ENCODE measurements around the gene USP2. TPM values are rescaled to one million over a fixed set of nuclear protein-coding genes. Genes with fewer than 3 reads are reported as not detected.

The USP2 gene
- total RNA-seq, 4 donors from 2014 or later: 4.6 to 10.0 (median 6.6) TPM

DNA sequence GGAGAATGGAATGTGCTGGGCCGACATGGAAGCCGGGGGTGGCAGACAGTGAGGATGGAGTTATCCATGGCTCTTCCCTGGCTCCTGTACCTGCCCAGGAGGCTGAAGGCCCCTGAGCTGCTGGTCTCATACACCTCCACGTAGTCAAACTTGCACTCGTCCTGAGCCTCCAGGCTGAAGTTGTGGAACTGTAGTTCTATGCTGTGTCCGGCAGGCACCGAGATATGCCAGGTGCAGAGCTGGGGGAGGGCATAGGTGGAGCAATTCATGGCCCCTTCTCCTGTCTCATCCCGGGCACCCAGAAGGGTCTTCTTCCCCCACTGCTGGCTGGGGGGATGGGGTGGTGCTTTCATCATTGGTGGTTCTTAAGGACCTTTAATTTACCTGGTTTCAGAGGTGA, 37.8 kb downstream of the USP2 start:
- Histone ChIP-seq H3K4me3 (no peak overlapping the region), H3K36me3 (no peaks in the 10 kb centered on the region), H3K27ac (no peak overlapping the region), H3K4me1 (peaks cover 0 to 34% (median 18%) of the 10 kb centered on the region in 3 donors), H3K27me3 (no peaks in the 10 kb centered on the region), H3K9me3 (no peaks in the 10 kb centered on the region)
- TF ChIP-seq CTCF (IDR thresholded peaks at IDR 0.05): no peak
- no peak for TF ChIP-seq EP300 (IDR thresholded peaks at IDR 0.05)
- TF ChIP-seq POLR2A (IDR thresholded peaks at IDR 0.05): no peak
- TF ChIP-seq POLR2AphosphoS5 (IDR thresholded peaks at IDR 0.05): no peak
- ATAC-seq: no peak
- 73 to 95% methylated on average over 2 of the region's 7 CpGs for WGBS, 2 donors (ENCODE audit: low coverage in 1 of 2)

DNA sequence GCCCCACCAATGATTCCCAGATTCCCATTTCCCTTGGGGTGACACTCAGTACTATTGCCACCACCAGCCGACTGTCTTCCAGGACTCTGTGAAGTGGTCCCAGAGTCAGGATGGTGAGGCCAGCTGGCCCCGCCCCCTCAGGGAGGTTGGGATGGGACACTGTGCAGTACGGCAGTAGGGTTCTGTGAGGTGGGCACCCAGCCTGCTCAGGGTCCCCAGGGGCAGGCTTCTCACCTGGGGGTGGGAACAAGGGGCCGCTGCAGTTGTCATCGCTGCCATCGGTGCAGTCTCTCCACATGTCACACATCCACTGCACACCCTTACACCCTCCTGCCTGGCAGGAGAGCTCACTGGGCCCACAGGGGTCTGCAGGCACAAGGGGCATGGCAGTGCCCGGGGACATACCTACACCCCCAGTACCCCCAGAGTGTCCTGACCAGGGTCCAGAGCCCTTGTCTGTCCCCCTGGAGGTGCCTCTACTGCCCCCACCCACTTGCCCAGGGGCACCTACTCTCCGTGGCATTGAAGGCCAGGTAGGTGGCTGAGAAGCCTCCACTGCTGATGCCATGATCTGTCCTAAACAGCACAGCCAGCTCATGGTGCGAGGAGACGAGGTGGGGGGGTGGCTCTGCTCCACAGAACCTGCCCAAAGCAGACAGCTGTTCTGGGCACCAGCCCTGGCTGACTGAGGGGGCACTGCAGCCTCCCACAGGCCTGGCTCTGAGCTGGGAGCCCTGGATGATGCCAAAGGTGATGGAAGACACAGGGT, 38.9 kb downstream of the USP2 start:
- Histone ChIP-seq H3K36me3 (no peaks in the 10 kb centered on the region), H3K27ac (no peak overlapping the region), H3K9me3 (no peaks in the 10 kb centered on the region), H3K27me3 (no peaks in the 10 kb centered on the region), H3K4me1 (peaks cover 0 to 45% (median 30%) of the 10 kb centered on the region in 3 donors), H3K4me3 (no peak overlapping the region)
- no peak for ATAC-seq
- no peak for TF ChIP-seq POLR2AphosphoS5 (IDR thresholded peaks at IDR 0.05)
- WGBS, 2 donors (ENCODE audit: low coverage in 1 of 2): no CpG with 5 or more reads among the region's 10 CpGs

DNA sequence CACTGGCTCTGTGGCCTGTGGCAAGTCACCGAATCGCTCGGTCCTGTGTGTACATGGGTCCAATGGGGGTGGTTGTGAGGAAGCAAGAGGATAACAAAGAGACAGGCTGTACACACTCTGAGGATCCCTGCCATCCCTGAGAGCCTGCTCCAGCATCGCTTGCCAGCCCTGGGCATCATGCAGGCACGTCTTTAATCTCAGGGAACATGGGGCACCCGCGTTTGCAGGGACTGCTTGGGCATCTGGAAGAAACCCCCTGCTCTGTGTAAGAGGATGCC, 39.5 kb downstream of the USP2 start:
- H3K4me1 ChIP-seq: peaks cover 0 to 51% (median 33%) of the 10 kb centered on the region in 3 donors
- H3K36me3 ChIP-seq: peaks cover 0 to 3% of the 10 kb centered on the region in 2 donors
- H3K27me3 ChIP-seq: no peaks in the 10 kb centered on the region
- TF ChIP-seq POLR2A (IDR thresholded peaks at IDR 0.05): no peak
- WGBS, 2 donors (ENCODE audit: low coverage in 1 of 2): 60 to 77% methylated on average over 2 to 4 of the region's 7 CpGs
- H3K9me3 ChIP-seq: no peaks in the 10 kb centered on the region
- H3K4me3 ChIP-seq: no peak overlapping the region
- no peak for ATAC-seq
- no peak overlapping the region for H3K27ac ChIP-seq

GRCh38 chr11:119341222-119342022, 40.1 kb downstream of the USP2 start:
- 43 to 54% methylated on average over 3 to 5 of the region's 16 CpGs for WGBS, 2 donors (ENCODE audit: low coverage in 1 of 2)
- peaks cover 0 to 9% of the 10 kb centered on the region in 2 donors for H3K36me3 ChIP-seq
- H3K27me3 ChIP-seq: no peaks in the 10 kb centered on the region
- TF ChIP-seq CTCF (IDR thresholded peaks at IDR 0.05) (no peak), EP300 (IDR thresholded peaks at IDR 0.05) (no peak), POLR2AphosphoS5 (IDR thresholded peaks at IDR 0.05) (no peak), POLR2A (IDR thresholded peaks at IDR 0.05) (no peak)
- no peaks in the 10 kb centered on the region for H3K9me3 ChIP-seq
- peaks cover 0 to 57% (median 33%) of the 10 kb centered on the region in 3 donors for H3K4me1 ChIP-seq
- ATAC-seq: no peak
- peak overlapping the region in 3 of 4 donors; percentile 85 to 92 (median 88) for H3K27ac ChIP-seq
- peak overlapping the region in 1 of 2 donors; percentile 80 for H3K4me3 ChIP-seq

- H3K9me3 ChIP-seq: no peaks in the 10 kb centered on the region
- TF ChIP-seq EP300 (IDR thresholded peaks at IDR 0.05) (no peak), POLR2AphosphoS5 (IDR thresholded peaks at IDR 0.05) (peak; percentile 34)
Measured at GRCh38 chr11:119340335-119341221, 40.9 kb downstream of the USP2 start, which contains the start of gene C1QTNF5. C1QTNF5 (minus strand) TSS chr11:119340883; CDS start chr11:119340397, 486 bp downstream.

More at GRCh38 chr11:119340335-119341221, 40.9 kb downstream of the USP2 start, which contains the start of gene C1QTNF5:
- 15 to 20% methylated on average over 1 to 2 of the region's 53 CpGs for WGBS, 2 donors (ENCODE audit: low coverage in 1 of 2)
- H3K36me3 ChIP-seq: peaks cover 0 to 17% of the 10 kb centered on the region in 2 donors
- peak; percentile 62 for ATAC-seq
- H3K27me3 ChIP-seq: no peaks in the 10 kb centered on the region
- H3K4me1 ChIP-seq: peaks cover 0 to 65% (median 36%) of the 10 kb centered on the region in 3 donors
- peak within 1 kb of the TSS; percentile 68 to 92 (median 86) for H3K27ac ChIP-seq
- H3K4me3 ChIP-seq: peak within 1 kb of the TSS; percentile 69 to 80
